ENCODE data around the gene CDK5.

Gene CDK5

GRCh38 chr7:151057506-151057988, at the start of gene CDK5:
Gene CDK5 (minus strand): TSS chr7:151057897. CDS start chr7:151057848, 49 bp downstream.
- no peak for DNase-seq (ENCODE audit: low read depth)

- DNase-seq (ENCODE audit: low read depth) = no peak
Measured at GRCh38 chr7:151104411-151105235, 46.9 kb upstream of the CDK5 start.

- DNase-seq (ENCODE audit: low read depth) = no peak
Measured at GRCh38 chr7:151103973-151104372, 46.3 kb upstream of the CDK5 start.

GRCh38 chr7:151102991-151103390, 45.3 kb upstream of the CDK5 start:
- DNase-seq (ENCODE audit: low read depth) = no peak

GRCh38 chr7:151101621-151102396, 44.1 kb upstream of the CDK5 start:
- no peak for DNase-seq (ENCODE audit: low read depth)

- DNase-seq (ENCODE audit: low read depth) = no peak
Measured at GRCh38 chr7:151100921-151101320, 43.2 kb upstream of the CDK5 start.

- DNase-seq (ENCODE audit: low read depth) = no peak
Measured at GRCh38 chr7:151099486-151100211, 42.0 kb upstream of the CDK5 start.

GRCh38 chr7:151095828-151096475, 38.3 kb upstream of the CDK5 start:
- DNase-seq (ENCODE audit: low read depth) = no peak

- DNase-seq (ENCODE audit: low read depth) = no peak
Measured at GRCh38 chr7:151095123-151095797, 37.6 kb upstream of the CDK5 start.

GRCh38 chr7:151094675-151095074, 37.0 kb upstream of the CDK5 start:
- no peak for DNase-seq (ENCODE audit: low read depth)

GRCh38 chr7:151093748-151094147, 36.1 kb upstream of the CDK5 start:
- DNase-seq (ENCODE audit: low read depth) = no peak

GRCh38 chr7:151091988-151092387, 34.3 kb upstream of the CDK5 start:
- DNase-seq (ENCODE audit: low read depth) = no peak

- DNase-seq (ENCODE audit: low read depth) = no peak
Measured at GRCh38 chr7:151091431-151091830, 33.7 kb upstream of the CDK5 start.

GRCh38 chr7:151091003-151091402, 33.3 kb upstream of the CDK5 start:
- DNase-seq (ENCODE audit: low read depth) = no peak

GRCh38 chr7:151089893-151090730, 32.4 kb upstream of the CDK5 start:
- no peak for DNase-seq (ENCODE audit: low read depth)

GRCh38 chr7:151088856-151089699, 31.4 kb upstream of the CDK5 start:
- no peak for DNase-seq (ENCODE audit: low read depth)

GRCh38 chr7:151088019-151088855, 30.5 kb upstream of the CDK5 start:
- DNase-seq (ENCODE audit: low read depth) = no peak

GRCh38 chr7:151087245-151088018, 29.7 kb upstream of the CDK5 start:
- no peak for DNase-seq (ENCODE audit: low read depth)
